ENCODE measurements around the gene SGMS1.

SGMS1 gene

DNA sequence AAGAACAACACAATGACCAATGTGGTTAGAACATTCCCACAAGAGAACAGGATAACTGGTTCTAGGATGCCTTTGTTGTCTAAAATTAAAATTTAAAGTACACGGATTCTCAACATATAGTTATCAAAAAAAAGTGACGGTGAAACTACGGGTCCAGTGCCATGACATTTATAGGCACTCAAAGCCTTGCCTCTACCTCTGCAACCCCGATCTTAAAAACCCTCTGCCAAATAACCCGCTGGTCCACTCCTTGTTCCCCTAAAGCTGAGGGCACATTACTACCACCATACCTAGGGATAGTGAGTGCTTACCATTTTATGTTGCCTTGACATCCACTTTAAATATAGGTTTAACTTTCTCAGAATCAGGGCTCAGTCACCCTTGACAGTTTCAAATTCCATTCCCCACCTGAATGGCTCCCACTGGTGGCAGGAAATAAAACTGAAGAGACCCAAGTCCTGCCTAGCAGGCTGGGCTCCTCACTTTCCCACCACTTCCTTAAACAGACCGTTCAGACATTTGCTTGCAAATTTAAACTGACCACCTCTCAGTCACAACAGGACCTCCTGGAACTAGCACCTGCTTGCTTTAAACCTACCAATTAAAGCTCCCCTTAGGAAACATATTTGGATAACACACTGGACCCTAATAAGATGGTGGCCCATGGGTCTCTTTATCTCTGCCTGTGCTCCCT is 202.6 kb downstream of the SGMS1 start:
- no peak for DNase-seq (ENCODE audit: low read depth)

DNA sequence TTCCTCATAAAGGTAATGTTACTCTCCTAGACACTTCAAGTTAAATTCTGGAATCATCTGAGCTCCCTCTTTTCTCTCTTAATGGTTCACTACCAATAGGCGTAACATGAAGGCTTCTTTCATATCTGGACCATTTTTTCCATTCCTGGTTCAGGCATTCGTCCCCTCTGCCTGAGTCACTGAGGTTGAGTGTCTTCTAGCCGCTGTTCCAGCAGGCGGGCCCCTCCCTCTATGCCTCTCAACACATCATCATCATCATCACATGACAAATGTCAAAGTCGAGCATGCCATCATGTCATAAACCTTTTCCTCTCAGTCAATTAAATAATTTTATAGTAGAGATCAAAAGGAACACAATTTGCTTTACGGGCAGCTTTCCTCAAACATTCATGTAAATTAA is 203.6 kb downstream of the SGMS1 start:
- DNase-seq (ENCODE audit: low read depth) = no peak

DNA sequence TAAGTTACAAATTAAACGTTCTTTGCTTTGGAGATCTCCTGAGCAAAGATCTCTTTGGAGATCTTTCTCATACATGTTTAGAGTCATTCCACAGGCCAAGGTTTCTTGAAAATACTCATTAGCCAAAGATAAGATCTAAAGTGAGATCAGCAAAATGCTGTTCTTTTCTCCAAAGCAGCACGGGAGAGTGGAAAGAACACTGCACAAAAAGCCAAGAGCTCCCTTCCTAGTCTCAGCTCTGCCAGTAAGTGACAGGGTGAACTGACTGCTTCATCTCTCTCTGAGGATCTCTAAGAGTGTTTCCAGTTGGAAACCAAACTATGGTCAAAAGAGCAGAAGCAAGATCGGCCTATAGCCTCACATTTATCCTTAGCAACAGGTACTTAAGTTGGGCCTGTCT is 204.0 kb downstream of the SGMS1 start:
- no peak for DNase-seq (ENCODE audit: low read depth)

DNA sequence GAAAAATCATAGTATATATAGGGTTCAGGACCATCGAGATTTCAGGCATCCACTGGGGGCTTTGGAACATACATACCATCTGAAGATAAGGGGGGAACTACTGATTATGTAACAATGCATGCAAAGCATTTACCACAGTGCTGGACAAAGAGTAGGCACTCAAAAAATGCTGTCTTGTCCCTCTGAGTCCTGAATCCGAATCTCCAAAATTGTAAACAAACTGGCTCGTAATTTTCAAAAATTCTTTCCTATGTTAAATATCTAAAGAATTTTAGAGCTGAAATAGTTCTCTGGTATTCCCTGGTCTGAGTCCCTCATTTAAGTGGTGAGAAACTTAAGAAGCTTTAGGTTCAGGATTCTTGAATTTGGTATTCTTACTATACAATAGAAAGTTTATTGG is 204.7 kb downstream of the SGMS1 start:
- DNase-seq (ENCODE audit: low read depth) = no peak

DNA sequence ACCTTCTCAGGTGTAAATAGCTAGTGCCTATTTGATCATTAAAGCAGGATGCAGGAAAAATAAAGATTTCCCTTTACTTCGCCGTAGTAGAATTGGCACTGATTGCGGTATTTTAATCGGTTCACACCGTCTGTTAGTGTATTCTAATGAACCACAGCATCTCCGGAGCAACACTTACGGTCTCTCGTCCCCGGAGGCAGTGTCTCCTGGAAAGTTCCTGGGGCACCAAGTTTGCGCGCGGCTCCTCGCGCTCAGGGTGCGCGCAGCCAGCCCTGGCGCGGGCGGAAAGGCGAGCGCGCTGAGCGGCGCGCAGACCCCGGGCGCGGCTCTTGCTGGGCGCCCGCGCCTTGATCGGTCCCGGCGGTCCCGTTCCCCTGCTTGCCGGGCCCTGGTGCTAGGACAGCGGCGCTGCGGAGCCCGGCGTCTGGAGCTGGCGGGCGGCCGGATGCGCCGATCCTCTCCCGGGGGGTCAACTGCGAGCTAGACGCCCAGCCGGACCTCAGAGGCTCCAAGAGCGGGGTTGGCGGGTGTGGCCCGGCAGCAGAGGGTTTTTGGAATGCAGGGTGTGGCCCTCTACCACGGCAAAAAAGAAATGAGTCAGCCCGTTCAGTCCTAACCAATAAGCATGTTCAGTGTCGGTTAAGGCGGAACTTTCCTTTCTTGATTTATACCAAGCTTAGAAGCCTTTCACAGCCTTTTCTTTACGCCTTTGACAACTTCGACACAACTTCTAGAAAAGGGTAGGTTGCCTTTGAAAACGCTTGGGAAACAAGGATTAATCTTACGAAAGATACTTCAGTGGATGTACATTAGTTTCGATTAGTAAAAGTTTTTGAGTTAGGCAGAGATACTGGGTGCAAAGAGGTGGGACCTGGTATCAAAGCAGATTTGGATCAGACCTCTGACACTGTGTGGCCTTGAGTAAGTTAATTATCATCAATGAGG is 205.6 kb downstream of the SGMS1 start:
- DNase-seq (ENCODE audit: low read depth) = peak; percentile 20

DNA sequence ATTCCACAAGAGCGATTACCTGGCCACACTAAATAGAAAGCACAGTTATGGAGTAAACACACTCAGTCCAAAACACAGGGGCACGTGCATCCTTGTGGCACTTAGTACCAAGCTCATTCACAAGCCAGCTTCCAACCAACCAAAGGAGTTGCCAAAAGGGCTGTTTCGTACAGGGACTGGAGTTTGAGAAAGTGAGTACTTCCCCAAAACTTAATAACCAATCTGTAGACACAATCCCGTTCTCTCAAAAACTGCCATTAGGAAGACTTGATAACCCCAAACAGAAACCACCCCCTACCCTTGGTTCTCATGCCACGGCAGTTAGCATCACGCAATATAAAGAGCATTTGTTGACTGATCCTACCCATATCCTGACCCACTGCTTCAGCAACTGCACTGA is 206.3 kb downstream of the SGMS1 start:
- DNase-seq (ENCODE audit: low read depth) = no peak

DNA sequence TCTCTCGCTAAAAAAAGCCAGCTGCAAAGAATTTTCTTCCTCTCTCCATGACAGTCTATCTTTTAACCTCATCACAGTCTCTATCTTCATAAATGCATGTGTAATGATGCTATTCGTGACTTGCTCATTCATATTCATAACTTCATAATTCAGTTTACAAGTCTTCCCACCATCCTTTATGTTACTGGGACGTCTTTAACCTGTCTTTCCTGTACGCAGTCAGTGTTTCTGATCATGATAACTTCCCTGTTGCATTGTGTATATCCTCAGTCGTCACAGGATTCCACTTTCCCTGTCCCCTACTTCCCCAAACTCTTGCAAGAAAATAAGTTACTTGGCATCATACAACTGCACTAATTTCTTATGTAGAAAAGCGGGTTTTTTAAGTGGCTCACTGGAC is 206.9 kb downstream of the SGMS1 start:
- DNase-seq (ENCODE audit: low read depth) = no peak

DNA sequence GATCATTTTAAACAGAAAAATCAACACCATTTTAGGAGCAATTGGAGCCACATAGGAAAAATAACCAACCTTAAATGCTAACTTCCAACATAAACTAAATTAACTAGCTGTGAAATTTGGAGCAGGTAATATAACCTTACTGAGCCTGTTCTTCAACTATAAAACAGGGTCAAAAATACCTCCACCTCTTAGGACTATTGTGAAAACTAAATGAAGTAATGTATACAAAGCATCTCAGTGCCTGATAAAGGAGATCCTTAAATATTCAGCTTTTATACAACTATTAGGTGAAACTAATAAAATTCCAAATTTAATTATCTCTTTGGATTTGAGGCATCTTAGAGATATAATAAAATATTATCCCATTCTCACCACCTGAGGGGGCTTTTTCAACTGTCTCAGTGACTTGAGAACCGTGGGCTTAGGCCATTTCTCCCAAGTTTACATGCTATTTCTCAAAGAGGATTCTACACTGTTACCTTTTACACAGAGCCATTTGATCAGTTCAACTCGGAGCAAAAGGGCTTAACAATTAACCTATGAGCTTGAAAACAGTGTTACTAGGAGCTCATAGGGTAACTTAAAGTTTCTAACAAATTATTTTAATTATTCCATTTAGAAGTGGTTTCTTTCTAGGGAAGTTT is 207.5 kb downstream of the SGMS1 start:
- no peak for DNase-seq (ENCODE audit: low read depth)

DNA sequence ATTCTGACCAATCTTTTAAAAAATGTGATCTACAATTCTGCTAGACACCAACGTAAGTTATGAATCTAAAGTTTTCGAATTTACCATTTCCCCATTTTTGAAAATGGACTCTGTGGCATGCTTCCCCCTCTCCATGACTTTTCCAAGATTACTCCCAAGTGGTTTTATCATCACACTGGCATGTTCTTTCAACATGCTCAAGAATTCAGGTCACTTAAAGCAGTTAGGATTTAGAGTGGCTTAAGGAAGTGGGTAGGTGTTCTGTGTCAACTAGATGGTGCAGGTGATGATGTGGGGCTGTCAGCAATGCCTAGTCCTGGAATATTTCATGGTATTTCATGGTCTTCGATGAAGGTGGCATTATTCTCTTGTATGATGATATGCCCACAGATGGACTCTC is 208.5 kb downstream of the SGMS1 start:
- no peak for DNase-seq (ENCODE audit: low read depth)

DNA sequence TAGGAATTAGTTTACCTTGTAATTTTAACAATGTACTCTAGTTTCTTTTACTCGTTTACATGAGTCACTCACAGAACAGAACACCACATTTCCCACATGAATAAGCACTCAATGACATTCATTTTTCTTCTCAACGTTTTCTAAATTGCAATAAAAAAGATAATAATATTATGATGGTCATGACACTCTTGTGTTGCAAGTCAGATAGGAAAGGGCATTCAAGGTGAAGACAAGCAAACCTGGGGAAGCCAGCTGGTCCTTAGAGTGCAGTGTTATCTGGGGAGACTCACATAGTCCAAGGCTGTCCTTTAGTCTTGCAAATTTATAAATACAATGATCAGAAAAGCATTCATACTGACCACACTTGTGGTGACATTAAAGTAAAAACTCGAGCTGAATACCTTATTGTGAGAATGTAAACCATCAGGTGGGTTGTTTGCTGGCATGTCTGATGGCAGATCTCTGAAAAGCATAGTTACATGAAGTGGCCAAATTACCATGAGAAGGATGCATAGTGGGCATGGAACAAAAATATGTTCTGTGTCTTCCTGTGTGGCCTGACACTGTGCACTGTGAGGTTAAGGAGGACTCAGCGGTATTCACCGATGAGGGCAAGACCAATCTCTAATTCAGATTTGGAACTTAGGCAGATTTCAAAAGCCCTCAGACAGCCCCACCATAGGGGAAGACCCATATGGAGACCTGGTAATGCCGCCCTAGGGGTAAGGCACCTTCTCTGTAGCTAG is 213.5 kb downstream of the SGMS1 start:
- no peak for DNase-seq (ENCODE audit: low read depth)

DNA sequence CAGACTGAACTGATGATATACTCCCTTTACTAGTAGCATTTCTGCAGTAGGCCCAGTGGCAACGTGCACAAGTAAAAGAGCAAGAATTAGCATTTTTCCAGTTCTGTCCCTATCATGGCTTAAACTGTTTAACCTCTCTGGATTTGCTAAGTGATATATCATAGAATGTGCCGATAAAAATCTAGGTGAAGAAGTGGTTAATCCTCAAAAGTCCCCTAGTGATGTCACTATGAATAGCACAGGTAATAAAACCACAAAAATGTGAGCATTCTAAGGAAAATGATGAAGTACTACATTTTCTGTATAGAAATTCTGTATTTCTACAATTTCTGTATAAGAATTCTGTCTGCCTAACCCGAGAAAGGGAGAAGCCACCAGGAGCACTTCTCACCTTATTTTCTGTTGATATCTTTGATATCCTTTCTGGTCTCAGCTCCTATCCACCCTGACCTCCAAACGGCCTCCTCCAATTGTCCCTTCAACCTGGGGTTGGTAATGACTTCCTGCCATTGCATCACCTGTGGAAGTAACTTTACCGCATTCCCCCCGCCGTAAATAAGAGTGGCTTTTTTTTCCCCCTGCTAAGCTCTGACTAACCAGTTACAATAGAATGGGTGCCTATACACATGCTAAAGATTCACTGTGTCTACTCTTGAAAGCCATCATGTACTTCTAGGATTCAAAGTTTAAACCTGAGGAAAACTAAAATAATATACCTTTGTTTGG is 216.5 kb downstream of the SGMS1 start:
- no peak for DNase-seq (ENCODE audit: low read depth)

DNA sequence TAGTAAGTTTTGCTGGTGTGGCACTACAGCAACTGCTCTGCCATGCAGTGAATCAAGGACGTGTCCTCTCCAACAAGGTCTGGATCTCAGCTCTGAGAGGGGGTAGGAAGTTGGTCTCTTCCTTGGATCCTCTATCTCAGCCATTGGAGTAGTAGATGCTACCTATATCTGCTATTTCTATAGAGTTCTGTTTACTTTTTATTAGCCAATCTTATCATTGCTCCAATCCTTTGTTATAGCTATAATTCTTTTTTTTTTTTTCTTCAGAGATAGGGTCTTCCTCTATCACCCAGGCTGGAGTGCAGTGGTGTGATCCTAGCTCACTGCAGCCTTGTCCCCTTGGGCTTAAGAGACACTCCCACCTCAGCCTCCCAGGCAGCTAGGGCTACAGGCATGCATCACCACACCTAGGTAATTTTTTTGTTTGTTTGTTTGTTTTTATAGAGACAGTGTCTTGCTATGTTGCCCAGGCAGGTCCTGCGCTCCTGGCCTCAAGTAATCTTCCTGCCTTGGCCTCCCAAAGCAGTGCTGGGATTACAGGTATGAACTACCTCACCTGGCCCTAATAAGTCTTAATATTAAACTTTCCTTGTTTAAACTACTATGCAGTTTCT is 217.2 kb downstream of the SGMS1 start:
- DNase-seq (ENCODE audit: low read depth) = no peak

DNA sequence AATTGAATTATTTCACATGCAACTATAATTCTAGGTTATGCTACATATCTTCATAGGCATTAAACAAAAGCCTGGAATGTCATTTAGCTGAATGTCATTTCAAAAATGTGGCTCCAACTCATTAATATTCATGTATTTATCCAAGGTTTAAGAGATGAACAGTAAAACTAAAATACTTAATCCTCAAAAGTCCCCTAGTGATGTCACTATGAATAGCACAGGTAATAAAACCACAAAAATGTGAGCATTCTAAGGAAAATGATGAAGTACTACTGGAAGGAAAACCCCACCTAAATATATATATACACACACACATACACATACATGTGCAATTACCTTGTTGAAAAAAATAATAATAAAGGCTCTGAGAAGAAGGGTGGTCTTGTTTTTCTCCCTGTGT is 218.0 kb downstream of the SGMS1 start:
- no peak for DNase-seq (ENCODE audit: low read depth)

DNA sequence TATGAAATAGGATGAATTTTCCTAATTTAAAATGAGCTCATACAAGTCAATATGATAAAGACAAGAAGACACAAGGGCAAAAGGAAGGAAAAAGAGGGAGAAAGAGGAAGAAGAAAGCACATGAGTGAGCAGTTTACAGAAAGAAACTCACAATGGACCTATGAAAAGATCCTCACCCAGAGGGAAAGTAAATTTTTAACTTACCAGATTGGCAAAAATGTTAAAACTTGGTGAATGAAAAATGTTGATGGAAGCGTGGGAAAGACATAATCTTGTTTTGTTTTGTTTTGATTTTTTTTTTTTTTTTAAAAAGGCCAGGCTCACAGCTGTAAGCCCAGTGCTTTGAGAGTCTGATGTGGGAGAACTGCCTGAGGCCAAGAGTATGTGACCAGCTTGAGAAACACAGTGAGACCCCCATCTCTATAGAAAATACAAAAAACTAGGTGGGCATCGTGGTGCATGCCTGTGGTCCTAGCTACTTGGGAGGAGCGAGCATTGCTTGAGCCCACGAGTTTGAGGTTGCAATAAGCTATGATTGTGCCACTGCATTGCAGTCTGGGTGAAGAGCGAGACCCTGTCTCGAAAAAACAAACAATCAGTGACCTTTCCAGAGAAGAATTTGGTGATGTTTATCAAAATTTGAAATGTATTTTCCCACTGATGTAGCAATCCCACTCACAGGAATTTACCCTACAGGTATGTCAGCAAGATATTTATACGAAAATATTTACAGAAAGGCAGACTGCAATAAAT is 219.6 kb downstream of the SGMS1 start:
- DNase-seq (ENCODE audit: low read depth) = no peak

DNA sequence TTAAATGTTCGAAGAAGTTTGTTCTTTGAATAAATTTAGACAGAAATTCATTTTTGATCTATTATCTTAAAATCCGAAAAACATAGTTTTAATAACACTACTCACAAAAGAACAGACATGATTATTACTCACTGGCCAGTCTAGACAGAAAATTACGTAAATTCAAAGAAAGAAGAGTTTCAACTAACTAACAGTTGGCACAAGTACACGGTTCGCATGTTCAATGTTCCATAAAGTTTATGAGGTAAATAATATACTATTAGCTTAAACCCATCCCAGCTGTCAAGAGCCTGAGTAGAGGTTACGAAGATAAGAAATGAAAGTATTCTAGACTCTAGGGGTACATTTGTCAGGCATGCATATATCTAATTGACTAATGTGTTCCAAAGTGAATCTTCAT is 220.7 kb downstream of the SGMS1 start:
- DNase-seq (ENCODE audit: low read depth) = no peak

DNA sequence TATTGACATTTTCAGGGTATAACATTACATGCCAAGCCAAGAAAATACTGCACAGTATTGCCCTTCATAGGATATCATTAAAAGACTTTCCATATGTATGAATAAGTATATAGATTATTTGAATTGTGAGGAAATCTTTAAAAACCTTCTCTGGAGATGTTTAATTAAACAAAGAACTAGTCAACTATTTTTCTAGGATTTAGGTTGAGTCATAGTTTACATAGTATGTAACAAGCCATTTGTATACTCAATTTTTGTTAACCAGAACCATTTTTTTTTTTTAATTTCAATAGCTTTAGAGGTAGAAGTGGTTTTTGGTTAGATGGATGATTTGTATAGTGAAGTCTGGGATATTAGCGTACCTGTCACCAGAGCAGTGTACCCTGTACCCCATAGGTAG is 221.3 kb downstream of the SGMS1 start:
- no peak for DNase-seq (ENCODE audit: low read depth)

DNA sequence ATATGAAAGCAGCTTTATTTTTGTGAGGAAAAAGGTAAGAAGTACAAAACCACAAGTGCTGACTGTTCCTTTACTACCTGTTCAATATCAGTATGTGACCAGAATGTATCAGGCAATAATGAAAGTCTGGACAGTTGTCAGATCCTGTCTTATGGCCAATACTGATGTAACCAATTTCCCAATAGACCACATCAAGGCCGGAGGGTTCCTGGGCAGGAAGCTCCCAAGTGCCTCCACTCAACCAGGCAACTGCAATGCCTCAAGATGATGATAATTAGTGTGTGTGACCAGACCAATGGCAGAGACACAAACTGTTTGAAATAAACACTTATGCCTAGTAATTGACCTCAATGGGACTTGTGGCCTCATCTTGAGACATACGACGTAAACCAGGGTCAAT is 223.1 kb downstream of the SGMS1 start:
- no peak for DNase-seq (ENCODE audit: low read depth)

DNA sequence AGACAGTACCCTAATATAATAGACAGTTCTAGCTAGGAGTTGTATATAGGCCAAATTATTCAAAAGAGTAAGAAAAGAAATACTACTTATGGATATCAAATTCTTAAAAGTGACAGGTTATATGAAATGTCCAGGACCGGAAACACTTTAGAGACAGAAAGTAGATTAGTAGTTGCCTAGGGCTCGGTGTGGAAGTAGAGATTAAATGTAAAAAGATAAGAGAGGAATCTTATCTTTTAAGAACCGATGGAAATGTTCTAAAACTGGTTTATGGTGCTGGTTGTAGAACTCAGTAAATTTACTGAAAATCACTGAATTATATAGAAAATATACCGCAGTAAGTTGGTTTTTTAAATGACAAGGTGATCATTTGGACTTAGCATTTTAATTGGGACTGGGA is 224.9 kb downstream of the SGMS1 start:
- DNase-seq (ENCODE audit: low read depth) = no peak

DNA sequence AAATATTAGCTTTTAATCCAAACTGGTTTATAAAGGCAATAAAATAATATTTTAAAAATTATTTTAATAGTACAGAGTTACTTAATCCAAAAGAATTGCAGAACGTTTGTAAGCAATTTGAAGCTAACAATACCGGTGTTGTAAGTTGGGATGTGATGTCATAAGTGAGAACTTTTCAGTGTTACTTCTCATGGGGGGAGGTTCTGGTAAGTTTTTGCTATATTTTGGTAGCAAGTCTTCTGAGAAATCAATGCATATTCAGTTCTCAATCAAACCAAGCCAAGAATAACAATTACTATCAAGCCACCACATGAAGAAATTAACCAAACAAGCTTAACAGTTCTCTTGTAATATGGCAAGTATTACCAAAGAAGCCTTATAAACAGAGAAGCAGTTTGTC is 225.4 kb downstream of the SGMS1 start:
- no peak for DNase-seq (ENCODE audit: low read depth)

Data from activated T-helper 9 cell treated with anti-CD3 and anti-CD28 coated beads, Interleukin-2, amount 50 U/mL, for 16 hours (primary cell).